Thoracic aorta (tissue), 2 donors: Measurements from ENCODE around the gene PCBD1. TPM values are rescaled to one million over a fixed set of nuclear protein-coding genes. Genes with fewer than 3 reads are reported as not detected.

Source experiments
- ATAC-seq: fragments of 150-250 bp; one replicate; pipeline ENCODE4 v1.8.0; 2017; ENCODE audit warnings: low read depth; ENCODE audit not compliant: insufficient number of reproducible peaks, low FRiP score
- DNase-seq: peaks from one replicate; pipeline ENCODE4 v3.0.0-alpha.2; 2020; ENCODE audit warnings: low spot score
- H3K27ac ChIP-seq, 2 donors: fragments of 200-600 bp; sonication (generic); 1 replicate in 1 of 2; 2 replicates in 1 of 2; pipeline ENCODE4 v1.5.1; 2016; ENCODE audit warnings: mild to moderate bottlenecking in 2 of 2, moderate library complexity in 2 of 2
- H3K27me3 ChIP-seq: fragments of 200-600 bp; sonication (generic); replicated peaks from 2 replicates; pipeline ENCODE4 v1.6.0; 2016; ENCODE audit warnings: mild to moderate bottlenecking; ENCODE audit not compliant: insufficient read depth
- H3K36me3 ChIP-seq: fragments of 200-600 bp; sonication (generic); one replicate; pipeline ENCODE4 v1.5.1; 2016
- H3K4me1 ChIP-seq, 2 donors: fragments of 200-600 bp; sonication (generic); 1 replicate in 1 of 2; 2 replicates in 1 of 2; pipeline versions ENCODE4 v1.5.1 to v1.6.0; 2016; ENCODE audit warnings: low read depth in 2 of 2, mild to moderate bottlenecking in 1 of 2; ENCODE audit not compliant: control insufficient read depth in 1 of 2
- H3K4me3 ChIP-seq: fragments of 200-600 bp; sonication (generic); 2 replicates; pipeline ENCODE4 v1.5.1; 2016; ENCODE audit warnings: mild to moderate bottlenecking
- H3K9me3 ChIP-seq: fragments of 200-600 bp; sonication (generic); 2 replicates; pipeline ENCODE4 v1.5.1; 2016
- CTCF ChIP-seq: fragments of 200-600 bp; sonication (generic); IDR thresholded peaks from one replicate; pipeline ENCODE4 v1.5.1; 2019; ENCODE audit warnings: antibody characterized with exemption
- total RNA-seq, 2 donors: library from RNA; depleted of rRNA; stranded (reverse); fragments of >200 nt; gene quantifications; one replicate each; pipeline versions ENCODE4 v1.1.0 to v1.2.3, GENCODE V29; 2016

PCBD1 gene
- total RNA-seq, 2 donors from 2014 or later, result 12.8 to 36.0 TPM

GRCh38 chr10:70845256-70845655 lies 43.1 kb downstream of the PCBD1 start:
- TF ChIP-seq CTCF, result no peak
- no peaks in the 10 kb centered on the region for H3K27me3 ChIP-seq
- ATAC-seq (no peak), DNase-seq (no peak)
- H3K4me3 ChIP-seq, result no peak overlapping the region
- H3K9me3 ChIP-seq, result no peaks in the 10 kb centered on the region
- peaks cover 0 to 14% of the 10 kb centered on the region in 2 donors for H3K4me1 ChIP-seq
- no peak overlapping the region for H3K27ac ChIP-seq
- H3K36me3 ChIP-seq, result peaks cover 13% of the 10 kb centered on the region

DNA sequence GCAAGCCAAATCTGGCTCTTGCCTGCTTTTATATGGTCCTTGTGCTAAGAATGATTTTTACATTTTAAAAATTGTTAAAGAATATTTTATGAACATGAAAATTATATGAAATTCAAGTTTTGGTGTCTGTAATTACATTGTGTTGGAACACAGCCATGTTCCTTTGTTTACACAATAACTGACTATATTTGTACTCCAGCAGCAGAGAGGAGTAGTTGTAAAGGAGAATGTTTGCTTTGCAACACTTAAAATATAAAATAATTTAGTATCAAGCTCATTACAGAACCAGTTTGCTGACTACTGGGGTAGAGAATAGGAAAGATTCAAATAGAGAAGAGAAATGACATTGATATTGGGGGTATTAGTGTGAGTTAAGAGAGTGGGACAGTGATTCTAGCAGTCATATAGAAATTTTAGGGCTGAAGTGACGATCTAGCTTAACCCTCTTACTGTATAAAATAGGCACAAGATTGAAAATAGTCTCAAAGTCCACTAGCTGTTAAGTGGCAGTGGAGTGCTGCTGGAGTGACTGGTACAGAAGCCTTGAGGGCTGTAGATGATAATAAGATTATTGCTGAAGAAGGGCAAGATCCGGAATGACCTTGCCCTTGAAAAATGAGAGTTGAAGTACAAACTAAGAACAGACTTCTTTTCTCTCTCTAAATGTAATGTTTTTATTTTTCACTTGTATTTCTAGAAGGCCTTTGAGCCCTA lies 44.4 kb downstream of the PCBD1 start:
- Histone ChIP-seq H3K27ac (no peak overlapping the region), H3K9me3 (no peaks in the 10 kb centered on the region), H3K4me3 (no peak overlapping the region), H3K4me1 (peaks cover 0 to 9% of the 10 kb centered on the region in 2 donors), H3K36me3 (peaks cover 13% of the 10 kb centered on the region), H3K27me3 (no peaks in the 10 kb centered on the region)
- ATAC-seq (no peak), DNase-seq (no peak)
- TF ChIP-seq CTCF, result no peak

- peaks cover 0 to 9% of the 10 kb centered on the region in 2 donors for H3K4me1 ChIP-seq
- no peak for DNase-seq
- H3K9me3 ChIP-seq, result no peaks in the 10 kb centered on the region
- H3K36me3 ChIP-seq, result peaks cover 13% of the 10 kb centered on the region
- TF ChIP-seq CTCF, result no peak
- H3K27ac ChIP-seq, result no peak overlapping the region
- no peak for ATAC-seq
- no peaks in the 10 kb centered on the region for H3K27me3 ChIP-seq
- H3K4me3 ChIP-seq, result no peak overlapping the region
Observed at GRCh38 chr10:70843333-70843732, 45.0 kb downstream of the PCBD1 start.

DNA sequence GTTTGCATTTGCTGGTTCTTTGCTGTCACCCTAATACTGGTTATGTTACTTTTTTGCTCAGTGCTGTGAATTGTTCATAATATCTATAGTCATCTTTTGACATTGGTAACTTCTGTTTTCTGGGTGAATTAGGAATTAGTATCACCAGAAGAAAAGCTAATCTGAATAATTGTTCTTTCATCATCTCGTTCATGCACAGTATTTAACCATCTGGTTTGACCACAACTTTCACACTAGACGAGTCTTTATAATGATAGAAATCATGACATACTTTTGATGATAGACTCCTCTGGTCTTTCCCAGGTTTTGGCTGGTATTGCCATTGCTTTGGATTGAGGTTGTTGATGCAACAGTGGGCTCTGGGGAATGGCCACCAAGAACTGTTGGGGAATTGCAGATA lies 47.5 kb downstream of the PCBD1 start:
- ATAC-seq (no peak), DNase-seq (no peak)
- Histone ChIP-seq H3K27ac (no peak overlapping the region), H3K36me3 (peaks cover 13% of the 10 kb centered on the region), H3K4me1 (peaks cover 3 to 7% of the 10 kb centered on the region in 2 donors), H3K27me3 (no peaks in the 10 kb centered on the region), H3K9me3 (no peaks in the 10 kb centered on the region), H3K4me3 (no peak overlapping the region)
- TF ChIP-seq CTCF, result no peak

DNA sequence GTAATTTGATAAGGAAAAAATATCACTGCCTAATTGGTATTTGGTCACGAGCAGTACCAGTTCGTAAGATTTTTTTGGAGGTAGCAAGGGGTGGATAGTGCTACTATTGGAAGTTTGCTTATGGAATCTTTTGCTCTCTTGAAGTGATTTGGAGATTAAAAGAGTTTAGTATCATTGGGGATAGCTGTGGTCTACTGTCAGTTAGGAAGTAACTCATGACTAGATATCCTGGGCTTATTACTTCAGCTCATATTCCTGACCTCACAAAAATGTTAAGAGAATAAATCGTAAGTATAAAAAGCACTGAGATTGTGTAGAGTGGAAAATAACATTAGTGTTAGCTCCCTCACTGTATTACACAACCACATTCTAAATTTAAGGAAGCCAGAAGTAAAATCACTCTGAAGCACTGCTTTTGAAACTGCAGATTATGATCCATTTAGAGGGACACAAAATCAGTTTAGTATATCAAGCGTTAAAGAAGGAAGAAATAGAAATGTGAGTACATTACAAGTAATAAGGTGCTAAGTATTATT lies 50.0 kb downstream of the PCBD1 start:
- Histone ChIP-seq H3K9me3 (no peaks in the 10 kb centered on the region), H3K27ac (no peak overlapping the region), H3K36me3 (no peaks in the 10 kb centered on the region), H3K4me1 (peaks cover 9 to 13% of the 10 kb centered on the region in 2 donors), H3K4me3 (no peak overlapping the region), H3K27me3 (no peaks in the 10 kb centered on the region)
- ATAC-seq (no peak), DNase-seq (no peak)
- no peak for TF ChIP-seq CTCF
